ENCODE data around the gene SEC63.
"Not testable (repeated sequence)": the region's sequence is repeated elsewhere in the genome, so short reads cannot be mapped to it uniquely, and the experiment has no call there.

The SEC63 gene

DNA sequence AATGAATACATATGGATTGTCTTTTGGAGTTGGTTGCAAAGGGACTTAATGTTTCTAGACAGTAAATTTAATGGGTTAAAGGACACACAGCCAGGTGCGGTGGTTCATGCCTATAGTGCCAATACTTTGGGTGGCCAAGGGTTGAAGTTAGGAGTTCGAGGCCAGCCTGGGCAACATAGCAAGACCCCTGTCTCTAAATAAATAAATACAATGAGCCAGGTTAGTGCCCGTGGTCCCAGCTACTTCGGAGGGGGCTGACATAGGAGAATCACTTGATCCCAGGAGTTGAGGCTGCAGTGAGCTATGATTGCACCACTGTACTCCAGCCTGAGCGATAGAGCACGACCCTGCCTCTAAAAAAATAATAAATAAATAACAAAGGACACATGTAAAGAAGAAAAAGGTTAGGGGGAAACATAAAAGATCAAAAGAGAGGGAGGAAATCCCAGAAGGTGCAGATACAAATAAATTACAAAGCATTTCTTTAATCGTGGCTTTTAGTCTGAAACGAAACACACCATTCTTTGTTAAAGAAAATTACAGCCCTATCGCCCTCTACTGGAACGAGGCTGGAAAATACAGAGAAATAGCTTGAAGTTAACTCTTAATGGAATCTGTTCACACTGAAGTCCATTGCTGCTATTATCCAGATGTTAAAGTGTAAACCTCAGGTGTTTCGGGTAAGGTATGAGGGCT lies 91.3 kb downstream of the SEC63 start:
- Histone ChIP-seq H3K9me3 (no peaks in the 10 kb centered on the region), H3K27ac (no peak overlapping the region), H3K27me3 (no peaks in the 10 kb centered on the region), H3K36me3 (peaks cover 0 to 14% (median 0%) of the 10 kb centered on the region in 3 donors), H3K4me1 (peaks cover 0 to 7% (median 0%) of the 10 kb centered on the region in 4 donors), H3K4me3 (no peak overlapping the region)
- TF ChIP-seq, protein P1, sequence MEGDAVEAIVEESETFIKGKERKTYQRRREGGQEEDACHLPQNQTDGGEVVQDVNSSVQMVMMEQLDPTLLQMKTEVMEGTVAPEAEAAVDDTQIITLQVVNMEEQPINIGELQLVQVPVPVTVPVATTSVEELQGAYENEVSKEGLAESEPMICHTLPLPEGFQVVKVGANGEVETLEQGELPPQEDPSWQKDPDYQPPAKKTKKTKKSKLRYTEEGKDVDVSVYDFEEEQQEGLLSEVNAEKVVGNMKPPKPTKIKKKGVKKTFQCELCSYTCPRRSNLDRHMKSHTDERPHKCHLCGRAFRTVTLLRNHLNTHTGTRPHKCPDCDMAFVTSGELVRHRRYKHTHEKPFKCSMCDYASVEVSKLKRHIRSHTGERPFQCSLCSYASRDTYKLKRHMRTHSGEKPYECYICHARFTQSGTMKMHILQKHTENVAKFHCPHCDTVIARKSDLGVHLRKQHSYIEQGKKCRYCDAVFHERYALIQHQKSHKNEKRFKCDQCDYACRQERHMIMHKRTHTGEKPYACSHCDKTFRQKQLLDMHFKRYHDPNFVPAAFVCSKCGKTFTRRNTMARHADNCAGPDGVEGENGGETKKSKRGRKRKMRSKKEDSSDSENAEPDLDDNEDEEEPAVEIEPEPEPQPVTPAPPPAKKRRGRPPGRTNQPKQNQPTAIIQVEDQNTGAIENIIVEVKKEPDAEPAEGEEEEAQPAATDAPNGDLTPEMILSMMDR (IDR thresholded peaks at IDR 0.05) = peak in 1 of 2 experiments; percentile 17
- DNase-seq = no peak
- intact Hi-C loops (cut with DNase I; ENCODE audit: low total_unique reads) = no loop called here

DNA sequence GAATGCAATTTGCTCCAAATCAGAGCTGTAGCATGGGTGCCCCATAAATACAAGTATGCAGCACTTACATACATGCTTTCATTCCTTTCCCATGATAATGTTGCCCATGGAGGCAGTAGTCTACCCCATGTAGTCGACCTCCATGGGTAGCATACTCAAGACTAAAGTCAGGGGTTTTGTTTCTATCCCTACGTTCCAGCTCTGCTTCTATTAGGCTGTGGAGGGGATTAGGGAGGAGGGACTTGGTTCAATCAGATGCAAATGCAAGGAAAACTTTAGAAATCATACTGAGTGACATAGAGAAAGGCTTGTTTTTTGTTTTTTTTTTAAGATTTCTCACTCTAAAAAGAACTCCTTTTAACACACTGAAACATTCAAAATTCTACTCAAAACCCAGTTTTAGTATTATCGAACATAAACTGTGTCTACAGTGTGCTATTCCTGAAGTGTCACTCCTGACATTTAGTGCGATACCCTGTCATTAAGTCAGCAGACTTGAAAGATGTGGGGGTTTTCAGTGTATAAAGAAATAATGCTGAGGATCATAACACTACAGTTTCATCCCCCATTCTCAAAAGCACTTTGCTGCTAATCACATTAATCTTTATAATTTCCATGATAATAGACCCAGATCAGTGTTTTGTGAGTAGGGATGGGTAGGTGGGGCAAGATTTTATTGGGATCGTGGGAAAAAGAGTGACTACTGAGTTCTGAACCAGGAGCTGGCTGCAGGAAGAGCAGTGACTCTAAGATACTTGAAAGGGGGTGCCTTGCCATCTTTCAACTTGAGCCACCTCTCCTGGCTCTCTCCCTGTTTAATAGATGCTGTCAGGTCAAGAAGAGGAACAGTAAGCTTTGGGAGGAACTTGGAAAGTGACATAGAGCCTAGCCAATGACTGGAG lies 93.5 kb downstream of the SEC63 start:
- DNase-seq = no peak
- TF ChIP-seq, protein P1 (IDR thresholded peaks at IDR 0.05) = no peak
- Histone ChIP-seq H3K4me1 (no peaks in the 10 kb centered on the region), H3K27me3 (no peaks in the 10 kb centered on the region), H3K27ac (no peak overlapping the region), H3K9me3 (no peaks in the 10 kb centered on the region), H3K4me3 (no peak overlapping the region), H3K36me3 (no peaks in the 10 kb centered on the region)
- intact Hi-C loops (cut with DNase I; ENCODE audit: low total_unique reads) = no loop called here

GRCh38 chr6:107862383-107862782 lies 95.6 kb downstream of the SEC63 start:
- no peak overlapping the region for H3K27ac ChIP-seq
- H3K9me3 ChIP-seq = no peaks in the 10 kb centered on the region
- TF ChIP-seq, protein P1 (IDR thresholded peaks at IDR 0.05) = no peak
- H3K27me3 ChIP-seq = no peaks in the 10 kb centered on the region
- H3K4me1 ChIP-seq = no peaks in the 10 kb centered on the region
- DNase-seq = no peak
- intact Hi-C loops (cut with DNase I; ENCODE audit: low total_unique reads) = no loop called here
- no peaks in the 10 kb centered on the region for H3K36me3 ChIP-seq
- H3K4me3 ChIP-seq = no peak overlapping the region

GRCh38 chr6:107860963-107861362 lies 97.0 kb downstream of the SEC63 start:
- intact Hi-C loops (cut with DNase I; ENCODE audit: low total_unique reads); H3K36me3 ChIP-seq; H3K27ac ChIP-seq; H3K4me1 ChIP-seq; H3K9me3 ChIP-seq; H3K4me3 ChIP-seq; DNase-seq; H3K27me3 ChIP-seq: not testable (repeated sequence)

DNA sequence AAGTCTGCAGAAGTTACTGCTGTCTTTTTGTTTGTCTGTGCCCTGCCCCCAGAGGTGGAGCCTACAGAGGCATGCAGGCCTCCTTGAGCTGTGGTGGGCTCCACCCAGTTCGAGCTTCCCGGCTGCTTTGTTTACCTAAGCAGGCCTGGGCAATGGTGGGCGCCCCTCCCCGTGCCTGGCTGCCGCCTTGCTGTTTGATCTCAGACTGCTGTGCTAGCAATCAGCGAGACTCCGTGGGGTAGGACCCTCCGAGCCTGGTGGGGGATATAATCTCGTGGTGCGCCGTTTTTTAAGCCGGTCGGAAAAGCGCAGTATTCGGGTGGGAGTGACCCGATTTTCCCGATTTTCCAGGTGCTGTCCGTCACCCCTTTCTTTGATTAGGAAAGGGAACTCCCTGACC lies 97.9 kb downstream of the SEC63 start:
- H3K4me3 ChIP-seq; H3K27me3 ChIP-seq; H3K36me3 ChIP-seq; DNase-seq; H3K27ac ChIP-seq; H3K4me1 ChIP-seq; intact Hi-C loops (cut with DNase I; ENCODE audit: low total_unique reads); H3K9me3 ChIP-seq: not testable (repeated sequence)

GRCh38 chr6:107853230-107853629 lies 104.8 kb downstream of the SEC63 start:
- no peaks in the 10 kb centered on the region for H3K9me3 ChIP-seq
- TF ChIP-seq, protein P1 (IDR thresholded peaks at IDR 0.05) = no peak
- peaks cover 0 to 6% (median 3%) of the 10 kb centered on the region in 4 donors for H3K4me1 ChIP-seq
- intact Hi-C loops (cut with DNase I; ENCODE audit: low total_unique reads) = no loop called here
- no peak for DNase-seq
- no peaks in the 10 kb centered on the region for H3K27me3 ChIP-seq
- H3K4me3 ChIP-seq = no peak overlapping the region
- no peak overlapping the region for H3K27ac ChIP-seq
- H3K36me3 ChIP-seq = no peaks in the 10 kb centered on the region

Data from tibial artery (tissue), 4 donors.